ENCODE results near the gene HOXB3. TPM values are rescaled to one million over a fixed set of nuclear protein-coding genes. Genes with fewer than 3 reads are reported as not detected.
A peak's percentile ranks its signal among the peaks of the same experiment; 100 is the strongest.

Gene HOXB3
- total and polyA plus RNA-seq, 7 donors: 6.2 to 64.3 (median 25.3) TPM

DNA sequence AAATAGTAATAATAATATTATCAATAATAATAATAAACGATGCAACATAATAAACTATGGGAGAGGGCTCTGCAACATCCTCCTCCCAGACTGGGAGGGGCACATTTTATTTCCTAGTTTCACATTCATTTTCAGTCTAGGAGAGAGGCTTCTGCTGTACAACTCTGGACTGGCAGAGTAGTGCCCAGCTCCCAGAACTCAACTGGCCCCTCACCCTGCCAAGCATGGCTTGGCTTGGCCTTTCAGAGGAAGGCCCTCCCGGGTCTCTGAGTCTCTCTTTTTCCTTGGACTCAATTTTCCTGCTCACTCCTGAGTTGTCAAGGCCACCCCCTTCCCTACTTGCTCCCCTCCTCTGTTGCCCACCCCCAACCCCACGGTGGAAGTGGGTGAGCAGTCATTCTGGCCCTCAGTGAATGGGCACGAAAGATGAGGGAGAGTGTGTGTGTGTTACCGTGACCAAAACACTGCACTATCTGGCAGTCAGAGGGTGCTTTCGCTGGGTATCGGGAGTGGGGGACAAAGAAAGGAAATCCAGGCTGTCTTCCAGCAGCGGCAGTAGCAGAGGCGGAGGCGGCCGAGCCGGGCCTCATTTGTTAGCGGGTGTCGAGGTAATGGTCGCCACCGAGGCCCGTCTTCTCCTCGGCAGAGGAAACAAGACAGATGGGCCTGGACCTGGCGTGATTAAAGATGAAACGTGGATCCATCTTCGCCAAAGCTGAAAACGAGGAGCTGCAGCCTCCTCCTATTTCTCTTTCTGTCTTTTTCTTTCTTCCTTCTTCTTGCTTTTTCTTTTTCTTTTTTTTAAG lies 14.2 kb downstream of the HOXB3 start:
- TF ChIP-seq CTCF (IDR thresholded peaks at IDR 0.05): no peak
- TF ChIP-seq POLR2AphosphoS5 (IDR thresholded peaks at IDR 0.05): peak in 3 of 4 donors; percentile 19 to 60 (median 58)
- intact Hi-C loops (cut with DNase I): loop anchor here (2.0 kb wide), 1 partner anchor 33 kb away; no protein-coding TSS in a partner anchor
- Histone ChIP-seq H3K9me3 (no peaks in the 10 kb centered on the region), H3K27me3 (no peaks in the 10 kb centered on the region), H3K27ac (peak overlapping the region; percentile 94 to 99 (median 96)), H3K36me3 (no peaks in the 10 kb centered on the region), H3K4me1 (peaks cover 0 to 87% (median 64%) of the 10 kb centered on the region in 4 donors), H3K4me3 (peak overlapping the region; percentile 66 to 84 (median 70))
- no peak for DNase-seq
- 61 to 75% methylated on average over 22 of the region's 22 CpGs for WGBS, 2 donors

DNA sequence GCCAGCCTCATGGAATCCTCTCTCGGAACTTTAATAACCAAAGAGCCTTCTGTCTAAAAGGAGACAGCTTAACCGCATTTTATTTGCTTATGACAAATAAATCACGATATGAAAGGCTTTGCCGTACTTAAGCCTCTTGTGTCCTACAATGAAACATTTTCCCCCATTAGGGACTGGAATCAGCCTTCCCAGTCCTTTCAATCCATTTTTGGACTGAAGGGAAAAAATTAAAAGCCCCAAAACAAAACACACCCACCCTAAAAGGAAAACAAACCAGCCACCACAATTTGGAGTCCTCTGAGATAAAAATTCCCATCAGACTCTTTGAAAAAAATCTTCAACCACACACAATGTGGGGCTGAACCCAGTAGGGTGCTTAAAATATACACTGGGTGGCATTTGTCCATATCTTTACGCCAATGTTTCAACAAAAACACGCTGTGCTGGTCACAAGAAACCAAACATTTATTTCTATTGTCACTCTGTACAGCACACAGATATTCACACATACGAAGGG lies 14.9 kb downstream of the HOXB3 start:
- H3K27me3 ChIP-seq: no peaks in the 10 kb centered on the region
- DNase-seq: no peak

GRCh38 chr17:48574505-48575065 lies 15.5 kb downstream of the HOXB3 start:
- Histone ChIP-seq H3K36me3 (no peaks in the 10 kb centered on the region), H3K27ac (peak overlapping the region; percentile 94 to 99 (median 96)), H3K4me1 (peaks cover 0 to 92% (median 74%) of the 10 kb centered on the region in 4 donors), H3K27me3 (no peaks in the 10 kb centered on the region), H3K4me3 (peak overlapping the region; percentile 5 to 84 (median 44)), H3K9me3 (no peaks in the 10 kb centered on the region)
- intact Hi-C loops (cut with DNase I): no loop called here
- TF ChIP-seq CTCF (IDR thresholded peaks at IDR 0.05) (no peak), POLR2AphosphoS5 (IDR thresholded peaks at IDR 0.05) (no peak), EP300 (IDR thresholded peaks at IDR 0.05) (no peak), POLR2A (IDR thresholded peaks at IDR 0.05) (no peak)
- WGBS, 2 donors: 77 to 83% methylated on average over 8 of the region's 8 CpGs
- no peak for DNase-seq

More for the DNA sequence above, 14.9 kb downstream of the HOXB3 start:
- Histone ChIP-seq H3K36me3 (no peaks in the 10 kb centered on the region), H3K9me3 (no peaks in the 10 kb centered on the region), H3K27ac (peak overlapping the region; percentile 94 to 99 (median 96)), H3K4me1 (peaks cover 0 to 87% (median 69%) of the 10 kb centered on the region in 4 donors), H3K4me3 (peak overlapping the region; percentile 5 to 84 (median 66))
- WGBS, 2 donors: 63 to 69% methylated on average over 7 of the region's 7 CpGs
- intact Hi-C loops (cut with DNase I): no loop called here
- no peak for TF ChIP-seq POLR2A (IDR thresholded peaks at IDR 0.05)
- TF ChIP-seq EP300 (IDR thresholded peaks at IDR 0.05): no peak
- TF ChIP-seq CTCF (IDR thresholded peaks at IDR 0.05): no peak
- TF ChIP-seq POLR2AphosphoS5 (IDR thresholded peaks at IDR 0.05): no peak

- Histone ChIP-seq H3K36me3 (no peaks in the 10 kb centered on the region), H3K27me3 (no peaks in the 10 kb centered on the region), H3K27ac (peak overlapping the region; percentile 94 to 99 (median 96)), H3K9me3 (no peaks in the 10 kb centered on the region), H3K4me1 (peaks cover 0 to 98% (median 96%) of the 10 kb centered on the region in 4 donors), H3K4me3 (peak overlapping the region in 3 of 4 donors; percentile 36 to 84 (median 40))
- no peak for DNase-seq
- no peak for TF ChIP-seq CTCF (IDR thresholded peaks at IDR 0.05)
- TF ChIP-seq POLR2A (IDR thresholded peaks at IDR 0.05): no peak
- no peak for TF ChIP-seq POLR2AphosphoS5 (IDR thresholded peaks at IDR 0.05)
- TF ChIP-seq EP300 (IDR thresholded peaks at IDR 0.05): no peak
- 66 to 78% methylated on average over 1 of the region's 1 CpG for WGBS, 2 donors
- intact Hi-C loops (cut with DNase I): no loop called here
Observed at GRCh38 chr17:48571826-48572417, 18.1 kb downstream of the HOXB3 start.

All from sigmoid colon (tissue), 7 donors.